Right cardiac atrium (tissue), 5 donors: Measurements from ENCODE around the gene DENND2D. TPM values are rescaled to one million over a fixed set of nuclear protein-coding genes. Genes with fewer than 3 reads are reported as not detected.

Source experiments
- ATAC-seq, 2 donors: fragments of 200-7000 bp; cut with Tn5 transposase; one replicate each; pipeline versions ENCODE4 v1.8.0 to v1.9.1; 2020; ENCODE audit warnings: moderate library complexity in 2 of 2, mild to moderate bottlenecking in 1 of 2
- DNase-seq, 3 donors: peaks; one replicate each; pipeline ENCODE4 v3.0.0-alpha.2; 2020
- H3K27ac ChIP-seq: one replicate; pipeline ENCODE4 v1.5.1; 2013; ENCODE audit warnings: mild to moderate bottlenecking, low read length, control low read depth, moderate library complexity
- H3K27me3 ChIP-seq: one replicate; pipeline ENCODE4 v1.6.1; 2013; ENCODE audit not compliant: control insufficient read depth, insufficient read depth
- H3K4me1 ChIP-seq: one replicate; pipeline ENCODE4 v1.6.1; 2013; ENCODE audit warnings: low read length; ENCODE audit not compliant: control insufficient read depth, insufficient read depth
- H3K4me3 ChIP-seq: one replicate; pipeline ENCODE4 v1.5.1; 2013; ENCODE audit warnings: low read length, control low read depth
- H3K9me3 ChIP-seq: one replicate; pipeline ENCODE4 v1.6.1; 2013; ENCODE audit warnings: low read length; ENCODE audit not compliant: control insufficient read depth
- WGBS: extraction: QIAGEN DNeasy Blood & Tissue Kit; methylation state at CpG from one replicate; pipeline ENCODE4 v1.1.7; 2013; 5-methylcytosine and 5-hydroxymethylcytosine counted together
- intact Hi-C, 4 donors: fragments of 100-400 bp; cut with DNase I; formaldehyde crosslinking; loops; one replicate each; pipeline versions ENCODE4 v1.11.0 to v1.14.0; 2022 to 2023
- polyA plus RNA-seq: library from polyadenylated mRNA; stranded (reverse); fragments of 200-250 nt; gene quantifications from one replicate; pipeline ENCODE4 v1.2.3, GENCODE V29; 2013
- total RNA-seq, 4 donors: library from RNA; stranded (reverse); fragmentation: NEBNext Ultra II Directional; extraction: Animal tissue kit (Norgen Biotek cat#: 25700); gene quantifications; one replicate each; pipeline ENCODE4 v1.2.1, GENCODE V29; 2021
- donor health status: healthy with polysubstance abuse.
- donor health status: DM: no; HTN: yes; CAD: no.
- donor health status: DM: no; HTN: no; CAD: no.
- donor health status: DM: no; HTN: yes; CAD: no; lungs with severe emphysema.
- donor health status: DM: yes; HTN: yes; CAD: no.

DENND2D gene
- total and polyA plus RNA-seq, 5 donors: 2.1 to 4.5 (median 3.9) TPM

DNA sequence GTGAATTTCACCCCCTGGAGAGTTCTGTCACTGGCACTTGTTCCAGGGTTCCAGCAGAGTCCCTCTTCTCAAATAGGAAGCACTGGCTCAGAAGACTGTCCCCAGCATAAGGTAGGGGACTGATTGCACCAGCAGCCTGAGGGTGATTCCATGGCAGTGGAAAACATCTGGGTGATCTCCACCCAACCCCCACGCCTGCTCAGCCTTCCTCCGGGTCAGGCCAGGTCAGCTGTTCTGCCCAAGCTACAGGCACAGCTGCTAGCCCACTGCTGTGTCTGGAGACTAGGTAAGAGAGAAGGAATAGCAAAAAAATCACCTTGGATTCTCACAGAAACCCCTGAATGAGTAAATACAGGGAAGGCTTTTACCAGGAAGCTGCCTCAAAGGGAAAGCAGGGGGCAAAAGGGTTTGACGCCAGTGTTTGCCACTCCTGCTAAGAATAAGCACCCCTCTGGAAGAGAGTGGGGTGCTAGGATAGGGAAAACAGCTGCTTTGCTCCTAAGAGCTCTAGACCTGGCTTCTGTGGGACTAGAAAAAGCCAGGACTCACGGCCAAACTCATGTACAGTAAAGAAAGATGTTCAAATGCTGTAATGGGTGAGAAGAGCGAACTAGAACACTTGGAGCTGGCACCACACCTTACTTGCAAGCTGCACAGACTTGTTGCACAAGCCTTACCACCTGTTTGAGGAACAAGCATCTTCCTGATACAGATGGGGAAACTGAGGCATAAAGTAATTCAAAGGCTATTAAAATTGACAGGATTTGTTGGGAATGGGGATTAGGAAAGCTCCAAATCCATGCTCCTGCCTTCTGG is 1.0 kb upstream of the DENND2D start:
- intact Hi-C loops: no loop called here
- H3K27me3 ChIP-seq: no peaks in the 10 kb centered on the region
- ATAC-seq (no peak), DNase-seq (peak in 1 of 3 donors; percentile 62)
- WGBS: 77% methylated on average over 5 of the region's 5 CpGs
- no peaks in the 10 kb centered on the region for H3K4me1 ChIP-seq
- H3K4me3 ChIP-seq: no peak overlapping the region
- H3K9me3 ChIP-seq: no peaks in the 10 kb centered on the region
- H3K27ac ChIP-seq: no peak overlapping the region

DNA sequence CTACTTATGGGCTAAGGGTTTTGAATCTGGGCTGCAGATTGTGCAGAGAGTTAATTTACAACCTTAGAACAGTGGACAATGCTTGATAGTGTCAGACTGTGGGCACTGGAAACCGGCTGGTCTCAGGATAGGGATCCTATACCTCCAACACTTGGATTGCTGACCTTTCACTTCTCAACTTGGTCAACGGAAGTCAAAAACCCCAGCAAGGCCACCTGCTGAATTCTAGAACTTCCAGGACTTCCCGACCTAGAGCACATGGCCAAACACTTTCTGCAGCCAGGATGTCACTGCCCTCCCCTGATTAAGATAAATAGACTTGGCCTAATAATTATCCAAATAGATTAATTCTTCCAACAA is 336 bp upstream of the DENND2D start:
- WGBS: 65% methylated on average over 3 of the region's 3 CpGs
- no peaks in the 10 kb centered on the region for H3K27me3 ChIP-seq
- ATAC-seq (no peak), DNase-seq (no peak)
- no peaks in the 10 kb centered on the region for H3K9me3 ChIP-seq
- H3K4me1 ChIP-seq: no peaks in the 10 kb centered on the region
- H3K27ac ChIP-seq: peak overlapping the region; percentile 49
- no peak overlapping the region for H3K4me3 ChIP-seq
- intact Hi-C loops: no loop called here

DNA sequence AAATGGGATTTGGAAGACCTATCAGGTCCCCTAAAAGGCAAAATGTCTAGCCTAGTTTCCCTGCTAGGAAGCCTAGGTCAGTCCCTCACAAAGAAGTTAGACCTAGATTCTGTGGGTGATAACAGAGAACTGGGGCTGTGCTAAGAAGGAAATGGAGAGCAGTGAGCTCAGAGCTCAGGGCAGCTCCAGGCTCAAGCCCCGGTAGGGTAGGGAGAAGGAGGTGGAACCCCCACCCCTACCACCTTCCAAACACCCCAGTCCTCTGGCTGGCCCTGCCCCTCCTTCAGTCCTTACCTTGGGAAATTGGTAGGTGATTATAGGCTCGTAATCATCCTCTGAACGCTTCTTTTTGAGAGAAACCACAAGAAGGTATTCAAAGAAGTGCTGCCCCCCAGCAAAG is 1.1 kb downstream of the DENND2D start:
- H3K9me3 ChIP-seq: no peaks in the 10 kb centered on the region
- H3K27ac ChIP-seq: no peak overlapping the region
- peaks cover under 1% of the 10 kb centered on the region for H3K4me1 ChIP-seq
- 90% methylated on average over 3 of the region's 3 CpGs for WGBS
- DNase-seq (no peak), ATAC-seq (no peak)
- intact Hi-C loops: no loop called here
- no peaks in the 10 kb centered on the region for H3K27me3 ChIP-seq
- no peak overlapping the region for H3K4me3 ChIP-seq

DNA sequence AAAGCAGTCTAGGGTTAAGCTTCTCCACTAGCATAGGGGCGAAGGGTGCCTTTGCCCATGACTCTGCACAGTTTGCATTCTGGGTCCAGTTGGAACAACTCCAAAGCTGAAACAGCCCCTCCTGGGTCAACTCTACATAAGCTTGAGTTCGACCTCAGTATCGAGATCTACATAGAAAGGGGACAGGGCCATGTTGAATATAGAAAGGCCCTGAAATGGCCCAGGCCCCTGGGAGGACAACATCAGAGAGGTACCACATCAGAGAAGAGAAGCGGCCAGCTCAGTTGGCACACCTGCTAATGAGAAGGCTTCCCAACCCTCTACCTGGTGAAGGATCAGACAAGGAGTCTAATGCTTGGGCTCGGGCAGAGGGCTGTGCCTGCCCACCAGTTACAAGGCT is 1.6 kb downstream of the DENND2D start:
- 93% methylated on average over 5 of the region's 5 CpGs for WGBS
- intact Hi-C loops: no loop called here
- Histone ChIP-seq H3K4me1 (peaks cover 3% of the 10 kb centered on the region), H3K9me3 (no peaks in the 10 kb centered on the region), H3K4me3 (no peak overlapping the region), H3K27me3 (no peaks in the 10 kb centered on the region), H3K27ac (no peak overlapping the region)
- DNase-seq (no peak), ATAC-seq (no peak)

DNA sequence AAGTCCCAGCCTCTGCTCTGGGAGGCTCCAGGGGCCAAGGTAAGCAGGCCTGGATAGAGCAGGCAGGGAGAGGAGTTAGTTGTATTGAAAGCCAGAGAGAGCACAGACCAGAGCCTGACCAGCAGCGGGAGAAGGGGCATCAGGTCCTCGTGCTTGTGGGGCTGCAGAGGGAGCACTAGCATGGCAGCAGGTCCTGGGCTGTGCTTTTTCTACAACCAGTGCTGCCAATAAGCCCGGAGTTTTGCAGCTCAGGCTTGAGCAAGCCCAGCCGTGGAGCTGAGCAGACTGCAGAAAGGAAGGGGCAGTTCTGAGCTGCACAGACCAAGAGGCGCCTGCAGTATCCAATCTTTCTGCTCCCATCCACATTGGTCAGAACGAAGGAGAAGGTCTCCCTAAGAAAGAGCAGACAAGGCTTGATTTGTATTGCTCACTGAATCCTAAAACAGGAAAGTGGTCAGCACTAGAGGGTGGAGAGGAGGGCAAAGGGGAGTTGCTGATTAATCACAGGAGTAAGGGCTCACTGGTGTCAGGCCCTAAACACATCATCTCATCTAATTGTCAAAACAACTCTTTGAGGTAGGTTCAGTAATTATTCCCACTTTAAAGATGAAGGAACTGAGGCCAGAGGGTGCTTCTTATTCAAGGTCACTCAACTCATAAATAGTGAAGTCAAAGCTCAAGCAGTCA is 2.7 kb downstream of the DENND2D start:
- 69% methylated on average over 6 of the region's 6 CpGs for WGBS
- H3K9me3 ChIP-seq: no peaks in the 10 kb centered on the region
- peaks cover 4% of the 10 kb centered on the region for H3K4me1 ChIP-seq
- no peak overlapping the region for H3K27ac ChIP-seq
- H3K4me3 ChIP-seq: no peak overlapping the region
- DNase-seq (peak in 1 of 3 donors; percentile 52), ATAC-seq (no peak)
- no peaks in the 10 kb centered on the region for H3K27me3 ChIP-seq
- intact Hi-C loops: no loop called here

DNA sequence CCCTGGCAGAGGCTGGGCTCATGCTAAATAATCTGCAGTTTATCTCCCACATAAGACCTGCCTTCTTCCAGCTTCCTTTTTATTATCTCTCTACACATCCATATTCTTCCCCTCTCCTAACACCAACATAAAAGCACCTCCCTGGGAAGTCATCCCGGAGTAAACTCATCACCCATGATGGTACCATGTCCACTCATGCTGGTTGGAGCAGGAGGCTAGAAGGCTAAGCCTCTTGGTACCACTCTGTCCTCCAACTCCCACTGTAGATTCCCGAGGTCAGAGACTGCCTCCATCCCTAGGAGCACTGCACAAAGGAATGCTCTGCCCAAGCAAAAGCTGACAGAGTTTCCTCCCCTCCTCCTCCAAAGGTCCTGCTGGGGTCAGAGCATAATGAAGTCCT is 4.2 kb downstream of the DENND2D start:
- H3K9me3 ChIP-seq: no peaks in the 10 kb centered on the region
- no peaks in the 10 kb centered on the region for H3K27me3 ChIP-seq
- peaks cover 4% of the 10 kb centered on the region for H3K4me1 ChIP-seq
- 81% methylated on average over 2 of the region's 2 CpGs for WGBS
- DNase-seq: no peak
- no peak for ATAC-seq
- no peak overlapping the region for H3K27ac ChIP-seq
- no peak overlapping the region for H3K4me3 ChIP-seq
- intact Hi-C loops: no loop called here

DNA sequence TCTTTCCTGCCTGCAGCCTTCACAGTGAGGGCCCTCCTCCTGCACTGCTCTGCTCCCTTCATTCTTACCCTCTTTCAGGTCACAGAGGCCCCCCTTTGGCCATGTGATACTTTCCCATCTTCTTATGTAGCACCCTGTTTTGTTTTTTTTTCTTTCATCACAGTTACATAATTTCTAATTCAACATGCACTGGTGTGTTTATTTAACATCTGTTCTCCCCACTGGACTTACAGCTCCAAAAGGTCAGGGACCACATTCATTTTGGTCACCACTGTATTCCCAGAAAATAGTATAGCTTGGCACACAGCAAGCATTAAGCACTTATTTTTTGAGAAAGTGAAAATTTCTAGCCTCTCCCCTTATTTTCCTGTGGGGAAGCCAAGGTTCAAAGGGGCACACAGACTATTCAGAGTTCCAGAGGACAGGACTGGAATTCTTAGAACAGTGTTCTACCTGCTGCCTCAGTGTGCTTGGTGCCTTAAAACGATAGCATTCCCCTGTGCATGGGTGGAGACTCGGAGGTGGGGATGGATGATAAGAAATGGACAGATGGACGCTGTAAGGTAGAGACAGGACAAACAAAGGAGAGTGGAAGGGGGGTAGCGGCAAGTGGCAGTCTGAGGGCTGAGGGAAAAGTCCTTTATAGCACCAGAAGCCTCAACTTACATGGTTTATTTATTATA is 5.3 kb downstream of the DENND2D start:
- 84% methylated on average over 4 of the region's 4 CpGs for WGBS
- Histone ChIP-seq H3K9me3 (no peaks in the 10 kb centered on the region), H3K4me3 (no peak overlapping the region), H3K27ac (no peak overlapping the region), H3K27me3 (no peaks in the 10 kb centered on the region), H3K4me1 (peaks cover 4% of the 10 kb centered on the region)
- no peak for DNase-seq
- no peak for ATAC-seq
- intact Hi-C loops: no loop called here

DNA sequence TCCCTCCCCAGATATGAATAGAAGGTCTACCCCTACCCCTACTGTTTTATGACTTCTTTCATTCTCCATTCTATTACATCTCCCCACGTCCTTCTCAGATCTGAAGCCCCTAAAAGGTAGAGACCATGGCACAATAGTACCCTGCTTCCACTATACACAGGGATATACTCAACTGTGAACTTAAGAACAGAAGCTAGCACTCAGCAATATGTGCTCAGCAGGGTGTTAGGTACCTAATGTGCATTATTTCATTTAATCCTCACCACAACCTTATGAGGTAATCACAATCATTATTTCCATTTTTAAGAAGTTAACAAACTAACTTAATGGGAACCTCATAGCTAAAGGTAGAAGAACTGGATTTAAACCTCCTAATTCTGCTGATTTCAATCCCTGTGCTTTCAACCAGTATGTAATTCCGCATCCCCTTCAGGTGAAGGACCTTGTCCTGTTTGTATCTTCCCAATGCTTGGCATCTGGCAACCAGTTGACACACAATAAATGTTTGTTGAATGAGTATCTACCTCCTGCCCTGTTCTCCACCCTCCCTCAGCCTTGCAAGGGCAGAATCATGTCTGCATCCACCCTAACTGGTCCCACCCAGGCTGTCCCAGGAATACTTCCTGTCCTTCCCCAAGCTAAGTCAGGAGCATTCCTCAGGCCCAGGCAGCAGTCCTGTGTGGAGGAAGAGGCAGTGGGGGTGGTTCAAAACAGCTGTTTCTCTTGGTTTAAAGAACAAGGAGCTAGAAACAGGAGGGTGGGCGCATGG is 6.5 kb downstream of the DENND2D start:
- Histone ChIP-seq H3K27me3 (no peaks in the 10 kb centered on the region), H3K9me3 (no peaks in the 10 kb centered on the region), H3K4me3 (no peak overlapping the region), H3K27ac (no peak overlapping the region), H3K4me1 (peaks cover 6% of the 10 kb centered on the region)
- DNase-seq: no peak
- ATAC-seq: no peak
- 94% methylated on average over 3 of the region's 3 CpGs for WGBS
- intact Hi-C loops: no loop called here

DNA sequence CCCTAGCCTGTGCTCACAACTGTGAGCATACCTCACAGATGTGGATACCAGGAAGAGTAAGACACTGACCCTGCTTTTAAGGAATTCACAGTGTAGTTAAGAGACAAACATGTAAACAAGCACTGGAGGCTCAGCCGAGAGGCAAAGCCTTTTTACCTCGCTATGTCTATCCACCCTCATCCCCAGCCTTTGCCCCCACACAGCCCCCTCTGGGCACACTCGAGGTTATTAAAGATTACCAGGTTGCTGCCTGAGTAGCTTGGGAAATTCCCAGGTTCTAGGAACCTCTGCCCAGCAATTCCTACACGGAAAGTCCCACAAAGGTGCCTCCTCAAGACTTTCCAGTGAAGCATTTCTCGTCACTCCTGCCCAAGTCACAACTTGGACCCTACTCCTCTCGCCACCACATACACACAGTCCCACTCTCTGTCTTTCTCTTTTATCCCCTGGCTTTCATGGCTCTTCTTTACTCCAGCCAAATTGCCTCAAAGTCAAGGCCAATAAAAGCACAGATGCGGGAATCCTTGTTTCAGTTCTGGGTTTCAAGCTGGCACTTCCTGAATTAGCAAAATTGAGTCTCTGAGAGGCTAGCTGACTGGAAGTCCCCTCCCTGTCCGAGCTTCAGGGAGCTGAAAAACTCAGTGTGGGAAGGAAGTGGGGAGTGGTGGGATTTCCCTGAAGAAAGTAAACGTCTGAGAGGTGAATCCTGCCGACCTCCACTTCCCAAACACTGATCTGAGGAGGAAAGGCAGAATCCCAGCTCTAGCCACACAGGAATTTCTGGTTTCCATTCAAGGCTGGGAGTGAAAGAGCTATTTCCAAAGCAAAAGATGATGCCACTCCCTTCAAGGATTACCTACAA is 7.6 kb downstream of the DENND2D start:
- Histone ChIP-seq H3K27ac (peak overlapping the region; percentile 59), H3K9me3 (no peaks in the 10 kb centered on the region), H3K27me3 (no peaks in the 10 kb centered on the region), H3K4me3 (no peak overlapping the region), H3K4me1 (peaks cover 6% of the 10 kb centered on the region)
- ATAC-seq (peak; percentile 4 to 35), DNase-seq (no peak)
- intact Hi-C loops: no loop called here
- 43% methylated on average over 10 of the region's 10 CpGs for WGBS

DNA sequence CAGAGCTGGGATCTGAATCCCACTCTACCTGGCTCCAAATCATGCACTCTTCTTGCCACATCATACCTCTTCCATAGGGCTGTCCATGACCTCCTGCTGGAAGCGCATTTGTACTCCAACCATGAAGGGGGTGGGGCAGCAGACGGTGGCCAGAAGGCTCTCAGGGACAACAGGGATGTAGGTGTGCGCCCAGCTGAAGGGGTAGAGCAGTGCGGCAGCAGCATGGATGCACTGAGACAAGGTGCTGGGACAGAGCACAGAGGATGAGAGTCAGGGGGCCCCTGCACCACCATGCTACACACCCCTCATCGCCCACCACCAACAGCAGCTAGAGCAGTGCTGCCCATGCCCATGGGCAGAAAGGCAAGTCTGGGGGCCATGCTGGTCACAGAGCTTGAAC is 8.4 kb downstream of the DENND2D start:
- Histone ChIP-seq H3K4me3 (no peak overlapping the region), H3K27ac (no peak overlapping the region), H3K4me1 (peaks cover 6% of the 10 kb centered on the region), H3K27me3 (no peaks in the 10 kb centered on the region), H3K9me3 (no peaks in the 10 kb centered on the region)
- WGBS: 93% methylated on average over 5 of the region's 5 CpGs
- intact Hi-C loops: no loop called here
- DNase-seq: no peak
- no peak for ATAC-seq
